Astrocyte (in vitro differentiated cells and primary cell): ENCODE measurements around the gene FXYD7. TPM values are rescaled to one million over a fixed set of nuclear protein-coding genes. Genes with fewer than 3 reads are reported as not detected.

Experiments
- DNase-seq: peaks from one replicate; pipeline ENCODE4 v3.0.0-alpha.2; 2010; ENCODE audit warnings: low read depth
- FAIRE-seq: peaks from 2 replicates; lab custom pipeline; 2011; peaks lifted over from hg19 to GRCh38; lab: Jason Lieb, UNC
- H2AFZ ChIP-seq: 2 replicates; pipeline ENCODE4 v1.6.0; 2012; ENCODE audit warnings: low read depth, low read length, inconsistent platforms
- H3K27ac ChIP-seq: 2 replicates; pipeline ENCODE4 v1.5.1; 2011; ENCODE audit warnings: low read depth, low read length, inconsistent platforms
- H3K27me3 ChIP-seq: 2 replicates; pipeline ENCODE4 v1.6.0; 2011; ENCODE audit warnings: low read length, inconsistent platforms; ENCODE audit not compliant: insufficient read depth
- H3K36me3 ChIP-seq: 2 replicates; pipeline ENCODE4 v1.5.1; 2011; ENCODE audit warnings: low read length, inconsistent platforms; ENCODE audit not compliant: insufficient read depth
- H3K4me1 ChIP-seq: 2 replicates; pipeline ENCODE4 v1.5.1; 2011; ENCODE audit warnings: low read length, inconsistent platforms; ENCODE audit not compliant: insufficient read depth
- H3K4me2 ChIP-seq: 2 replicates; pipeline ENCODE4 v1.6.0; 2012; ENCODE audit warnings: low read length, inconsistent platforms
- H3K4me3 ChIP-seq: 2 replicates; pipeline ENCODE4 v1.5.1; 2011; ENCODE audit warnings: low read depth, mild to moderate bottlenecking, low read length, inconsistent platforms; ENCODE audit not compliant: insufficient read depth
- H3K79me2 ChIP-seq: 2 replicates; pipeline ENCODE4 v1.6.0; 2012; ENCODE audit warnings: mild to moderate bottlenecking, low read length, inconsistent platforms; ENCODE audit not compliant: insufficient read depth
- H3K9ac ChIP-seq: 2 replicates; pipeline ENCODE4 v1.6.0; 2012; ENCODE audit warnings: mild to moderate bottlenecking, low read length, inconsistent platforms
- H3K9me3 ChIP-seq: 2 replicates; pipeline ENCODE4 v1.5.1; 2012; ENCODE audit warnings: low read depth, mild to moderate bottlenecking, low read length, inconsistent platforms; ENCODE audit not compliant: insufficient read depth
- H4K20me1 ChIP-seq: 2 replicates; pipeline ENCODE4 v1.6.0; 2012; ENCODE audit warnings: low read length, inconsistent platforms; ENCODE audit not compliant: insufficient read depth
- H3K27ac Mint-ChIP-seq: one replicate; pipeline ENCODE4 v1.8.0; 2021; ENCODE audit warnings: mild to moderate bottlenecking, mixed read lengths; ENCODE audit not compliant: unreplicated experiment
- H3K27me3 Mint-ChIP-seq: one replicate; pipeline ENCODE4 v1.8.0; 2021; ENCODE audit warnings: low read depth, mixed read lengths; ENCODE audit not compliant: unreplicated experiment
- H3K36me3 Mint-ChIP-seq: one replicate; pipeline ENCODE4 v1.8.0; 2021; ENCODE audit warnings: low read depth, mixed read lengths; ENCODE audit not compliant: unreplicated experiment
- H3K4me1 Mint-ChIP-seq: one replicate; pipeline ENCODE4 v1.8.0; 2021; ENCODE audit warnings: low read depth, mixed read lengths; ENCODE audit not compliant: unreplicated experiment
- H3K4me3 Mint-ChIP-seq: one replicate; pipeline ENCODE4 v1.8.0; 2021; ENCODE audit warnings: mild to moderate bottlenecking, moderate library complexity, mixed read lengths; ENCODE audit not compliant: unreplicated experiment
- H3K9me3 Mint-ChIP-seq: one replicate; pipeline ENCODE4 v1.8.0; 2021; ENCODE audit warnings: mild to moderate bottlenecking, mixed read lengths; ENCODE audit not compliant: unreplicated experiment
- CTCF ChIP-seq: IDR thresholded peaks from 2 replicates; pipeline ENCODE4 v1.5.1; 2011; ENCODE audit warnings: low read depth, mild to moderate bottlenecking, inconsistent platforms, low read length, moderate library complexity; ENCODE audit not compliant: insufficient read depth
- EZH2 ChIP-seq: IDR thresholded peaks from 2 replicates; pipeline ENCODE4 v1.6.1; 2012; ENCODE audit warnings: mild to moderate bottlenecking, low read length, inconsistent platforms; ENCODE audit not compliant: insufficient read depth
- total RNA-seq: library from RNA; stranded (reverse); gene quantifications from 2 replicates; pipeline ENCODE4 v1.2.1, GENCODE V29; 2021

The FXYD7 gene
- total RNA-seq, 1 donor from 2014 or later: not detected

- no peak overlapping the region for H3K4me3 ChIP-seq
- no peak overlapping the region for H3K4me2 ChIP-seq
- no peaks in the 10 kb centered on the region for H3K36me3 ChIP-seq
- peaks cover 4% of the 10 kb centered on the region for H3K4me1 ChIP-seq
- no peaks in the 10 kb centered on the region for H3K9me3 ChIP-seq
- FAIRE-seq (no peak), DNase-seq (no peak)
- no peak overlapping the region for H3K27ac ChIP-seq
- TF ChIP-seq EZH2: no peak
- no peak for TF ChIP-seq CTCF
- peaks cover 27% of the 10 kb centered on the region for H3K27me3 ChIP-seq
- H2AFZ ChIP-seq: no peak overlapping the region
- Mint-ChIP-seq H3K9me3 (no peaks in the 10 kb centered on the region), H3K4me3 (no peak overlapping the region), H3K27ac (no peak overlapping the region), H3K27me3 (peaks cover 24% of the 10 kb centered on the region), H3K36me3 (no peaks in the 10 kb centered on the region), H3K4me1 (peaks cover 7% of the 10 kb centered on the region)
- H4K20me1 ChIP-seq: peaks cover 4% of the 10 kb centered on the region
- no peaks in the 10 kb centered on the region for H3K79me2 ChIP-seq
- H3K9ac ChIP-seq: no peak overlapping the region
These were observed 1.2 kb downstream of the FXYD7 start for GRCh38 chr19:35144259-35144599.

GRCh38 chr19:35144600-35145436 lies 1.8 kb downstream of the FXYD7 start:
- no peak overlapping the region for H3K27ac Mint-ChIP-seq
- peaks cover 4% of the 10 kb centered on the region for H4K20me1 ChIP-seq

More at GRCh38 chr19:35144600-35145436, 1.8 kb downstream of the FXYD7 start:
- Histone ChIP-seq H3K79me2 (no peaks in the 10 kb centered on the region), H3K9me3 (no peaks in the 10 kb centered on the region), H3K27ac (no peak overlapping the region), H3K4me3 (no peak overlapping the region), H2AFZ (no peak overlapping the region), H3K36me3 (no peaks in the 10 kb centered on the region), H3K27me3 (peaks cover 27% of the 10 kb centered on the region), H3K4me1 (no peaks in the 10 kb centered on the region), H3K4me2 (no peak overlapping the region), H3K9ac (no peak overlapping the region)
- Mint-ChIP-seq H3K36me3 (no peaks in the 10 kb centered on the region), H3K9me3 (no peaks in the 10 kb centered on the region), H3K4me1 (peaks cover 11% of the 10 kb centered on the region), H3K27me3 (peaks cover 24% of the 10 kb centered on the region), H3K4me3 (no peak overlapping the region)
- no peak for TF ChIP-seq CTCF
- no peak for DNase-seq
- FAIRE-seq: no peak
